ENCODE data around the gene UBXN10.
A peak's percentile ranks its signal among the peaks of the same experiment; 100 is the strongest.

UBXN10 gene

GRCh38 chr1:20151906-20152598 lies 33.8 kb upstream of the UBXN10 start:
- DNase-seq (ENCODE audit: low spot score): peak; percentile 87

DNA sequence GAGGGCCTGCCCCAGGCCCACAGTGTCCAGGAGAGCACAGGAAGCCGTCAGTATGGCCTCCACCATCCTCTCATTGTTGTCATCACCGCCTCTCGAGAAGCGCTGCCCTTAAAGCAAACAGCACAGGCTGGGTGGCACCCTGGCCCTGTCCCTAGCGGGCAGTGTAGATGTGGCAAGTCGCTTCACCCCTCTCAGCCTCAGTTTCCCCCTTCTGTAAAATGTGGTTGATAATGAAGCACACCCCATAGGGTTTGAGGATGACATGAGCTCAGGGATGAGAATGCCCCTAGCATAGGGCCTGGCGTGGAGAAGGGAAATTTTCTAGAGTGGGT lies 33.3 kb upstream of the UBXN10 start:
- no peak for DNase-seq (ENCODE audit: low spot score)

GRCh38 chr1:20153000-20153418 lies 32.9 kb upstream of the UBXN10 start:
- DNase-seq (ENCODE audit: low spot score): no peak

DNA sequence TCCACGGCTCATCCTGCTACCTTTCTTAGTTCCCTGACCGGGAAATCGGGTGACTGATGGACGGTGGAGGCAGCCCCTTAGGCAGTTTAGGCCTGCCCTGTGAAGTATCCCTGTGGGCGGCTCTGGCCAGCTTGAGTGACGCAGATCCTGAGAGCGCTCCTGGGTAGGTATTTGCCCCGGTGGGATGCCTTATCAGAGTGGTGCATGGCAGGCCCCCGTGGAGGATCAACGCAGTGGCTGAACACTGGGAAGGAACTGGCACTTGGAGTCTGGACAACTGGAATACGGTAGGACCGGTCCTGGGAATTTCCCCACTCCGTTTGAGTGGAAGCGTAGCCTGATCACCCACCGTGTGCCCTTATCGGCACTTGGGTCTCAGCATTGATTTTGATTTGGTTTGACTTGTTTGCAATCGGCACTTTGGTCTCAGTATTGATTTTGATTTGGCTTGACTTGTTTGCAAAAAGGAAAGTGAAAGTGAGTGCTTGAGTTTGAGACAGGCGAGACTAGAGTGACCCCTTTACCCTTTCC lies 31.5 kb upstream of the UBXN10 start:
- no peak for DNase-seq (ENCODE audit: low spot score)

DNA sequence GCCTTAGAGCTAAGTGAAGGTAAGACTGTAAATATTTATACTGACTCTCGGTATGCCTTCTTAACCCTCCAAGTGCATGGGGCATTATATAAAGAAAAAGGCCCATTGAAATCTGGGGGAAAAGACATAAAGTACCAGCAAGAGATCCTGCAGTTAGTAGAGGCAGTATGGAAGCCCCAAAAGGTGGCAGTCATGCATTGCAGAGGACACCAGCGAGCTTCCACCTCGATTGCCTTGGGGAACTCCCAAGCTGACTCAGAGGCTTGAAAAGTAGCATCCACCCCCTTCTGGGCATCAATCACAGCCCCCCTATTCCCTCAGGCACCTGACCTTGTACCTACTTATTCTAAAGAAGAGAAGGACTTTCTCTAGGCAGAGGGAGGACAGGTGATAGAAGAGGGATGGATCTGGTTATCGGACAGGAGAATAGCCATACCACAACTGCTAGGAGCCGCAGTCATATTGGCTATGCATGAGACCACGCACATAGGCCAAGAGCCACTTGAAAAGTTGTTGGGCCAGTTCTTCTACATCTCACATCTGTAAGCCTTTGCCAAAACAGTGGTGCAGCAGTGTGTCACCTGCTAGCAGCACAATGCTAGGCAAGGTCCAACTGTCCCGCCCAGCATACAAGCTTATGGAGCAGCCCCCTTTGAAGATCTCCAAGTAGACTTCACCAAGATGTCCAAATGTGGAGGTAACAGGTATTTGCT lies 27.4 kb upstream of the UBXN10 start:
- DNase-seq (ENCODE audit: low spot score): no peak

- no peak for DNase-seq (ENCODE audit: low spot score)
These were observed 25.9 kb upstream of the UBXN10 start for GRCh38 chr1:20160034-20160433.

- no peak for DNase-seq (ENCODE audit: low spot score)
These were observed 21.1 kb upstream of the UBXN10 start for GRCh38 chr1:20164694-20165202.

- DNase-seq (ENCODE audit: low spot score): no peak
These were observed 20.4 kb upstream of the UBXN10 start for GRCh38 chr1:20165522-20165951.

DNA sequence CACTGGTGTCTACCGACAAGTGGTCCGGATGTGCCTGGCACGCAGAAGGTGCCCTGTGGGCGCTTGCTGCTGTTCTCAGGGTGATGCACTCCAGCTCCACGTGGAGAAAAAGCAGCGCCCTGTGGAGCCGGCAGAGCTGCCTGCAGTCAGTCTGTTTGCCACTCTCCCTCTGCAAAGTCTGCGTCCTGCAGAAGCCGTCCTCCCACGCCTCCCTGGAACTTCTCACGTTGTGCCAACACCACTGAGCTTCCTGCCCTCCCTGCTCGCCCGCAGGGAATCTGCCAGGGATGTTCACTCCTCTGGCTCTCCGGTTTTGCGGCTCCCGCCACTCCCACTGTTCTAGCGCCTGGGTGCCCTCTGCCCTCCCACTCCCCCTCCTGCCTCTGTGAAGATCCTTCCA lies 19.8 kb upstream of the UBXN10 start:
- DNase-seq (ENCODE audit: low spot score): no peak

- no peak for DNase-seq (ENCODE audit: low spot score)
These were observed 18.8 kb upstream of the UBXN10 start for GRCh38 chr1:20167126-20167525.

DNA sequence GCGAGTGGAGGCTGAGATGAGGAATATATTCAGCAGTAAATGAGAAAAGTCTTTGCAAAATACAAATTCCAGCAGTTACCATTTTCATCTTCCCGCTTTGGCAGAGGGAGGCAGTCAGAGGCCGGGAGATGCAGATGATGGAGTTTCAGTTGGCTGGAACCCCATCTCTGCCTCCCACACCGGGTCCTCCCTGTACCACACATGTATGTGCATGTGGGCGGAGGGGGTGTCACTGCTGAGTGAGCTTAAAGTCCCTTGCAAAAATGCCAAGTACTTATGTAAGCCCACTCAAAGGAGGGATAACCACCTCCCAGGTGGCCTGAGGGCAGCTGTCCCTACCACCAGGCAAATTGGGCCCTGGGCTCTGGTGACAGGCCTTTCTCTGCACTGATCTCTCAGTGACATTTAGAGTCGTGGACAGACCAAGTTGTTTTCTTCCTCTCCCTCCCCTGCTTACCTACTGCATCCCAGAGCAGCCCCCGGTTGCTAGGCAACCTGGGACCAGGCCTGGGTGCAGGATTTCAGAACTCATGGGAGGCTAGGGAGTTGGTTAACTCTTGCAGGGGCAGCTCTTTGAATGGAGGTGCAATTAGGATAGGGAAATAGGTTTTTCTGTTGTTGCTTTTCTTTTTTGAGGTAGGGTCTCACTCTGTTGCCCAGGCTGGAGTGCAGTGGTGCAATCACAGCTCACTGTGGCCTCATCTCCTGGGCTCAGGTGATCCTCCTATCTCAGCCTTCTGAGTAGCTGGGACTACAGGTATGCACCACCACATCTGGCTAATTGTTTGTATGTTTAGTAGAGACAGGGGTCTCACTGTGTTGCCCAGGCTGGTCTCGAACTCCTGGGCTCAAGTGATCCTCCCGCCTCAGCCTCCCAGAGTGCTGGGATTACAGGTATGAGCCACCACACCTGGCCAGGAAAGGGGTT lies 17.1 kb upstream of the UBXN10 start:
- DNase-seq (ENCODE audit: low spot score): no peak

- DNase-seq (ENCODE audit: low spot score): no peak
These were observed 16.0 kb upstream of the UBXN10 start for GRCh38 chr1:20169932-20170331.

GRCh38 chr1:20172033-20172590 lies 13.8 kb upstream of the UBXN10 start:
- DNase-seq (ENCODE audit: low spot score): no peak

- no peak for DNase-seq (ENCODE audit: low spot score)
These were observed 10.8 kb upstream of the UBXN10 start for GRCh38 chr1:20174937-20175666.

DNA sequence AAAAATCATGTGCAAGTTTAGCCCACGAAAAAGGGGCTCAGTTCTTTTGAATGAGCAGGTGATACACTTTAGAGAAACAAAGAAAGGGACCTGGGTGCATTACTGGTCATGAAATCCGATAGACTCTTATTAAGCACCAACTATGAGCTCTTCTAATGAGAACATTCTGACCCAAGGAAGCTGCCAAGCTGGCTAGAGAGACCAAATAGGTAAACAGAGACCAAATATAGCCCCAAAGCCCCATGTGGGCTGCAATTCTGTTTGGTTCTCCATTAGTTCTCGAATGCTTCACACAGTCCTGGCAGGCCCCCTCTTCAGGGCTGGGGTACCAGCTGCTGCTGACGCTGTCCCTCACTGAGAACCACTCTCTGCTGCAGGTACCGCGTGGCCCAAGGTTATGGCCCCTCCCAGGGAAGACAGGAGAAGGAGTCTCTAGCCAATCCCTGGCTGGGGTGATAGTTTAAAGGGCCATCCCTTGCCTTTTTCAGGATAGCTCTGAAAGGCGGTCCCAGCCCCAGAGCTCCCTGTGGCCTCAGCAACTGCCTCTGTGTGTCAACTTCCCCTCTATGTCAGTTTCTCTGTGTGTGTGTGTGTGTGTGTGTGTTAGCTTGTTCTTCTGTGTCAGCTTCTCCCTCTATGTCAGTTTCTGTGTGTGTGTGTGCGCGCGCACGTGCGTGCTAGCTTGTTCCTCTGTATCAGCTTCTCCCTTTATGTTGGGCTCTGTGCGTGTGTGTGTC lies 7.1 kb upstream of the UBXN10 start:
- DNase-seq (ENCODE audit: low spot score): no peak

DNA sequence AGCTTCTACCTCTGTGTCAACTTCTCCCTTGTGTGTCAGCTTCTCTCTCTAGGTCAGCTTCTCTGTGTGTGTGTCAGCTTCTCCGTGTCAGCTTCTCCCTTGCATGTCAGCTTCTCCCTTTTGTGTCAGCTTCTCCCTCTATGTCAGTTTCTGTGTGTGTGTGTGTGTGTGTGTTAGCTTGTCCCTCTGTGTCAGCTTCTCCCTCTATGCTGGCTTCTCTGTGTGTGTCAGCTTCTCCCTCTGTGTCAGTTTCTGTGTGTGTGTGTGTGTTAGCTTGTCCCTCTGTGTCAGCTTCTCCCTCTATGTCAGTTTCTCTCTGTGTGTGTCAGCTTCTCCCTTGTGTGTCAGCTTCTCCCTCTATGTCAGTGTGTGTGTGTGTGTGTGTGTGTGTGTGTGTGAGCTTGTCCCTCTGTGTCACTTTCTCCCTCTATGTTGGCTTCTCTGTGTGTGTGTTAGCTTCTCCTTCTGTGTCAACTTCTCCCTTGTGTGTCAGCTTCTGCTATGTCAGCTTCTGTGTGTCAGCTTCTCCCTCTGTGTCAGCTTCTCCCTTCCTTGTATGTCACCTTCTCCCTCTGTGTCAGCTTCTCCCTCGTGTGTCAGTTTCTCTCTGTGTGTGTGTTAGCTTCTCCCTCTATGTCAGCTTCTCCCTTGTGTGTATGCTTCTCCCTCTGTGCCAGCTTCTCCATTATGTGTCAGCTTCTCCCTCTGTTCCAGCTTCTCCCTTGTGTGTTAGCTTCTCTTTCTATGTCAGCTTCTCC lies 6.3 kb upstream of the UBXN10 start:
- no peak for DNase-seq (ENCODE audit: low spot score)

- no peak for DNase-seq (ENCODE audit: low spot score)
These were observed 5.6 kb upstream of the UBXN10 start for GRCh38 chr1:20180129-20180843.

DNA sequence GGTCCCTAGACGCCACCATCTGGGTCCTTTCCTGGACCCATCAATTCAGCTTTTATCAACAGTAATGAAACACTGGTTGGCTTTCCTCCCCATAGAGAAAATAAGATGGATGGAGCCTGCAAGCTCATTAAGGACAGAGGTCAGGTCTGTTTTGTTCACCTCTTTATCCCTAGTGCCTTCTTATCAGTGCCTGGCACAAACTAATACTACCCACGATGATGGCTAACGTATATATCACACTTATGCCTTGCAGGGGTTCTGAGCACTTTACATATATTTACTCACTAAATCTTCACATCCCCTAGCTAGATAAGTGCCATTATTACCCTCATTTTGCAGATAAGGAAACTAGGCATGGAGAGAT lies 5.1 kb upstream of the UBXN10 start:
- DNase-seq (ENCODE audit: low spot score): no peak

DNA sequence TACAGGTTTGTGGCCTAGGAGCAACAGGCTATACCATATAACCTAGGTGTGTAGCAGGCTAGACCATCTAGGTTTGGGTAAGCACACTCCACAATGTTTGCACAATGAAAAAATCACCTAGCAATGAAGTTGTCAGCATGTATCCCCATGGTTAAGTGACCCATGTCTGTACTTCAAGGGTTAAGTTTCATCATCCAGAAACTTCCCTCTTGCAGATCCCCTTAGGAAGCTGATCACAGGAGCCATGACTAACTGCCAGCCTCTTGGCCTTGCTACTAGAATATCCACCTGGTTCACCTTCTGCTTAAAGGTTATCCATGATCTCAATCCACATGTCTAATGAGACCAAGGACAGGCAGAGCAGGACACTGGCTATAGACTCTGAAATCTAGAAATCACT lies 3.5 kb upstream of the UBXN10 start:
- DNase-seq (ENCODE audit: low spot score): no peak

Data from ecto neural progenitor cell (in vitro differentiated cells).